H1 (cell line): Measurements from ENCODE around the gene HIVEP3. TPM values are rescaled to one million over a fixed set of nuclear protein-coding genes. Genes with fewer than 3 reads are reported as not detected.

Experiments used
- CTCF ChIA-PET: fragments of 300-600 bp; sonication (Branson Sonifier 250); formaldehyde crosslinking; loops from one replicate; lab custom pipeline; 2021; ENCODE audit not compliant: partially characterized antibody; lab: Charles Lee
- POLR2A ChIA-PET: fragments of 300-600 bp; sonication (Branson Sonifier 250); formaldehyde crosslinking; loops from one replicate; lab custom pipeline; 2021; ENCODE audit warnings: inconsistent platforms; ENCODE audit not compliant: partially characterized antibody; lab: Charles Lee
- DNase-seq, 2 experiments: peaks; one replicate each; pipeline versions ENCODE4 v3.0.0 to v3.0.0-alpha.2; 2010 to 2022; ENCODE audit warnings: low spot score in 2 of 2, low read depth in 1 of 2, mixed read lengths in 1 of 2
- FAIRE-seq: peaks from 2 replicates; lab custom pipeline; 2011; peaks lifted over from hg19 to GRCh38; lab: Jason Lieb, UNC
- H2AFZ ChIP-seq: 2 replicates; pipeline ENCODE4 v1.8.1; 2012; ENCODE audit warnings: low read length, inconsistent platforms
- H2AK5ac ChIP-seq: 2 replicates; pipeline ENCODE4 v1.6.1; 2013; ENCODE audit warnings: low read depth, low read length
- H2BK120ac ChIP-seq: replicated peaks from 2 replicates; pipeline ENCODE3; 2013; ENCODE audit warnings: low read depth, low read length, inconsistent platforms
- H2BK12ac ChIP-seq: 2 replicates; pipeline ENCODE4 v1.6.1; 2013; ENCODE audit warnings: low read depth, low read length
- H2BK15ac ChIP-seq: 2 replicates; pipeline ENCODE4 v1.6.1; 2013; ENCODE audit warnings: low read length
- H2BK20ac ChIP-seq: 2 replicates; pipeline ENCODE4 v1.6.1; 2013; ENCODE audit warnings: low read length
- H2BK5ac ChIP-seq: 2 replicates; pipeline ENCODE4 v1.6.1; 2013; ENCODE audit warnings: low read depth, low read length
- H3K14ac ChIP-seq: 2 replicates; pipeline ENCODE4 v1.6.1; 2013; ENCODE audit warnings: inconsistent platforms; ENCODE audit not compliant: insufficient read length
- H3K18ac ChIP-seq: 2 replicates; pipeline ENCODE4 v1.6.1; 2013; ENCODE audit warnings: low read length; ENCODE audit errors: extremely low read depth
- H3K23ac ChIP-seq: 2 replicates; pipeline ENCODE4 v1.6.1; 2013; ENCODE audit warnings: inconsistent platforms; ENCODE audit not compliant: insufficient read length
- H3K23me2 ChIP-seq: 2 replicates; pipeline ENCODE4 v1.6.1; 2013; ENCODE audit warnings: low read depth, low read length
- H3K27ac ChIP-seq: 2 replicates; pipeline ENCODE4 v1.6.1; 2011; ENCODE audit warnings: low read depth, low read length, inconsistent platforms
- H3K27me3 ChIP-seq, 4 experiments: replicated peaks in 1 of 4; 1 replicate in 1 of 4; 2 replicates in 3 of 4; pipeline versions ENCODE4 v1.6.1 to v1.8.1; 2011 to 2013; ENCODE audit warnings: low read length in 3 of 4, mild to moderate bottlenecking in 3 of 4, inconsistent platforms in 2 of 4, mixed read lengths in 2 of 4, moderate library complexity in 1 of 4; ENCODE audit not compliant: control insufficient read depth in 3 of 4, insufficient read depth in 3 of 4; ENCODE audit errors: extremely low read depth in 1 of 4
- H3K36me3 ChIP-seq, 4 experiments: 2 replicates each; pipeline versions ENCODE4 v1.6.1 to v1.8.1; 2011 to 2013; ENCODE audit warnings: mild to moderate bottlenecking in 4 of 4, low read length in 3 of 4, moderate library complexity in 2 of 4, control low read depth in 1 of 4, inconsistent platforms in 1 of 4; ENCODE audit not compliant: insufficient read depth in 4 of 4, control insufficient read depth in 2 of 4
- H3K4ac ChIP-seq: replicated peaks from 2 replicates; pipeline ENCODE3; 2013; ENCODE audit warnings: low read length, low read depth, mixed read lengths, inconsistent platforms; ENCODE audit not compliant: insufficient read length
- H3K4me1 ChIP-seq, 4 experiments: replicated peaks in 1 of 4; 1 replicate in 1 of 4; 2 replicates in 3 of 4; pipeline versions ENCODE4 v1.6.1 to v1.8.1; 2011 to 2013; ENCODE audit warnings: low read length in 3 of 4, inconsistent platforms in 2 of 4, mixed read lengths in 1 of 4; ENCODE audit not compliant: insufficient read depth in 4 of 4, control insufficient read depth in 3 of 4
- H3K4me2 ChIP-seq, 2 experiments: 2 replicates each; pipeline versions ENCODE4 v1.6.1 to v1.8.1; 2011 to 2013; ENCODE audit warnings: low read depth in 2 of 2, low read length in 2 of 2, control low read depth in 1 of 2, inconsistent platforms in 1 of 2, mild to moderate bottlenecking in 1 of 2; ENCODE audit not compliant: insufficient read depth in 1 of 2
- H3K4me3 ChIP-seq, 4 experiments: fragments of 200-600, 300-600 bp in 1 of 4; sonication (generic), shearing (Covaris generic), sonication (Bioruptor Twin) in 1 of 4; 2 replicates each; pipeline versions ENCODE4 v1.5.1 to v1.8.1; 2011 to 2016; ENCODE audit warnings: low read length in 4 of 4, low read depth in 3 of 4, control low read depth in 2 of 4, inconsistent platforms in 2 of 4, mild to moderate bottlenecking in 2 of 4, mixed read lengths in 1 of 4, moderate library complexity in 1 of 4; ENCODE audit not compliant: insufficient read depth in 2 of 4; ENCODE audit errors: extremely low read depth in 1 of 4
- H3K56ac ChIP-seq: replicated peaks from 2 replicates; pipeline ENCODE3; 2013; ENCODE audit warnings: low read depth, mild to moderate bottlenecking, mixed read lengths, low read length, inconsistent platforms; ENCODE audit not compliant: insufficient read length
- H3K79me1 ChIP-seq: 2 replicates; pipeline ENCODE4 v1.6.1; 2013; ENCODE audit warnings: low read depth, low read length, control low read depth
- H3K79me2 ChIP-seq, 2 experiments: 2 replicates each; pipeline versions ENCODE4 v1.6.1 to v1.8.1; 2012 to 2013; ENCODE audit warnings: low read length in 2 of 2, mild to moderate bottlenecking in 2 of 2, inconsistent platforms in 1 of 2; ENCODE audit not compliant: insufficient read depth in 2 of 2, control insufficient read depth in 1 of 2
- H3K9ac ChIP-seq, 4 experiments: replicated peaks in 1 of 4; 1 replicate in 1 of 4; 2 replicates in 3 of 4; pipeline versions ENCODE4 v1.6.1 to v1.8.1; 2011 to 2013; ENCODE audit warnings: low read depth in 3 of 4, low read length in 3 of 4, control low read depth in 2 of 4, mild to moderate bottlenecking in 2 of 4, moderate library complexity in 2 of 4, inconsistent platforms in 1 of 4; ENCODE audit errors: extremely low read depth in 1 of 4
- H3K9me3 ChIP-seq, 2 experiments: 2 replicates each; pipeline versions ENCODE4 v1.6.1 to v1.8.1; 2012 to 2013; ENCODE audit warnings: mild to moderate bottlenecking in 2 of 2, moderate library complexity in 2 of 2, control low read depth in 1 of 2, inconsistent platforms in 1 of 2, low read depth in 1 of 2, low read length in 1 of 2, mixed read lengths in 1 of 2; ENCODE audit not compliant: insufficient read depth in 2 of 2
- H4K20me1 ChIP-seq, 2 experiments: replicated peaks in 1 of 2; 2 replicates each; pipeline versions ENCODE3 to v1.8.1; 2011 to 2013; ENCODE audit warnings: inconsistent platforms in 2 of 2, low read length in 2 of 2, mild to moderate bottlenecking in 1 of 2; ENCODE audit not compliant: insufficient read depth in 2 of 2, control insufficient read depth in 1 of 2
- H4K5ac ChIP-seq: 2 replicates; pipeline ENCODE4 v1.6.1; 2013; ENCODE audit warnings: low read length, low read depth, mixed read lengths, inconsistent platforms; ENCODE audit not compliant: insufficient read length
- H4K8ac ChIP-seq: 2 replicates; pipeline ENCODE4 v1.8.0; 2013; ENCODE audit warnings: mild to moderate bottlenecking, moderate library complexity, low read length, inconsistent platforms; ENCODE audit not compliant: insufficient read depth; ENCODE audit errors: extremely low read depth
- H4K91ac ChIP-seq: replicated peaks from 2 replicates; pipeline ENCODE3; 2013; ENCODE audit warnings: low read length, mixed read lengths, inconsistent platforms; ENCODE audit not compliant: insufficient read length
- CBX5 ChIP-seq: fragments of 300-800, 300-1000 bp; sonication (generic); IDR thresholded peaks from 2 replicates; pipeline ENCODE4 v1.7.1; 2016; ENCODE audit warnings: antibody characterized with exemption, low read length, low read depth
- CREB1 ChIP-seq: IDR thresholded peaks from 2 replicates; pipeline ENCODE4 v1.6.1; 2012; ENCODE audit warnings: inconsistent platforms
- HDAC6 ChIP-seq: IDR thresholded peaks from one replicate; pipeline ENCODE4 v1.7.1; 2012; ENCODE audit warnings: low read depth, mild to moderate bottlenecking, inconsistent platforms, low read length, moderate library complexity
- JUN ChIP-seq: IDR thresholded peaks from 2 replicates; pipeline ENCODE4 v1.6.1; 2011; ENCODE audit warnings: low read depth, mild to moderate bottlenecking, improper control_type of control experiment, low read length
- KDM1A ChIP-seq: fragments of 200-600, 300-600 bp; sonication (generic); IDR thresholded peaks from 2 replicates; pipeline ENCODE4 v1.7.1; 2016; ENCODE audit warnings: mild to moderate bottlenecking, low read length, borderline replicate concordance
- KDM5A ChIP-seq: fragments of 200-600 bp; IDR thresholded peaks from 2 replicates; pipeline ENCODE4 v1.7.1; 2012; ENCODE audit warnings: mild to moderate bottlenecking, low read length, inconsistent platforms, mixed read lengths
- MAFK ChIP-seq: IDR thresholded peaks from 2 replicates; pipeline ENCODE4 v1.6.1; 2012; ENCODE audit warnings: low read depth, mild to moderate bottlenecking, improper control_type of control experiment, low read length
- TAF1 ChIP-seq: IDR thresholded peaks from 2 replicates; pipeline ENCODE4 v1.6.1; 2011; ENCODE audit warnings: mild to moderate bottlenecking, low read depth, low read length
- TCF12 ChIP-seq: IDR thresholded peaks from 2 replicates; pipeline ENCODE4 v1.6.1; 2011; ENCODE audit warnings: low read depth, mild to moderate bottlenecking, low read length
- WGBS, 2 experiments: shearing (Covaris generic) in 1 of 2; methylation state at CpG; one replicate each; pipeline versions ENCODE4 v1.1.6 to v1.1.7; 2013 to 2015; ENCODE audit warnings: low lambda C conversion rate in 2 of 2, mixed read lengths in 2 of 2, inconsistent platforms in 1 of 2, low coverage in 1 of 2, missing lambda C conversion rate in 1 of 2; ENCODE audit not compliant: insufficient replicate concordance in 2 of 2, insufficient coverage in 1 of 2, insufficient read length in 1 of 2; ENCODE audit errors: extremely low coverage in 1 of 2, missing lambda C conversion rate in 1 of 2; 5-methylcytosine and 5-hydroxymethylcytosine counted together
- polyA plus RNA-seq, 7 experiments: library from polyadenylated mRNA; depleted of rRNA in 3 of 7; stranded (reverse) in 5 of 7; unstranded in 2 of 7; fragments of >200 nt in 5 of 7; fragments of 200-250 nt in 2 of 7; gene quantifications; 1 replicate in 5 of 7; 2 replicates in 1 of 7; 4 replicates in 1 of 7; pipeline versions ENCODE4 v1.2.1 to v1.2.3, GENCODE V29; 2011 to 2013; ENCODE audit warnings: missing spikeins in 2 of 7, mixed read lengths in 2 of 7
- total RNA-seq: library from RNA; stranded (reverse); fragmentation: NEBNext Ultra II Directional; extraction: Animal tissue kit (Norgen Biotek cat#: 25700); gene quantifications from 2 replicates; pipeline ENCODE4 v1.2.1, GENCODE V29; 2021

The HIVEP3 gene
- total and polyA plus RNA-seq, 2 of the 8 experiments (the other 6 are each of a cell fraction or from before 2014, with no cell fraction given) = 0.24 to 0.69 TPM

DNA sequence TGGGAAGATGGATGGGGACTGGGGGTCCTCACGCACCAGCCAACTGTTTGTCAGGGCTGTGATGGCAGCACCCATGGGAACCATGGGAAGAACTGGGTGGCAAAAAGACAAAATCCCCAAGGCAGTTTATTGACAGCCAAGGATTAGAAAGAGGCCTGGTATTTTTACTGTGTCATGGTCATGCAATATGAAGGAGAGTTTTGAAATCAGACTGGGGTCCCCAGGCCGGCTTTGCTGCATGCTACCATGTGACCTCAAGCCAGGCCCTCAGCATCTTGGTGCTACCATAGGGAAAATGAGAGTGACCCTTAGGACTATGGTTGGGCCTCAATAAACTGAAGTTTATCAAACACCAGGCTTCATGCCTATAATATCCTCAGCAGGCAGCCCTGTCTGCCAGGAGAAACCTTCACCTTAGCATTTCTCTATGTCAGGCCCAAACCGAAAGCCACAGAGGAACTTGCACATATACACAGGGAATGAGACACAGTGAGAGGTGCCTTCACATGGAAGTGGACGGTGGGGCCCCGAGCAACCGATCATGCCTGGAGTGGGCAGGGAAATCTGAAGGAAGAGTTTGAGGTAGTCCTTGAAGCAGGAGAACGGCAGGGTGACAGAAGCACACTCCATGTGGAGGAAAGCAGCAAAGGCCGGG is 203.2 kb downstream of the HIVEP3 start:
- Histone ChIP-seq H3K23me2 (no peaks in the 10 kb centered on the region), H2AK5ac (no peak overlapping the region), H2BK120ac (no peak overlapping the region), H3K18ac (no peak overlapping the region), H3K23ac (no peak overlapping the region), H3K79me2 (no peaks in the 10 kb centered on the region), H2BK20ac (no peak overlapping the region), H3K4me1 (peaks cover 0 to 7% (median 3%) of the 10 kb centered on the region in 4 experiments; a peak in 4 of 7 replicates), H3K4me3 (no peak overlapping the region), H3K27ac (no peak overlapping the region), H3K9me3 (no peaks in the 10 kb centered on the region), H2BK15ac (no peak overlapping the region), H2AFZ (no peak overlapping the region), H4K8ac (no peak overlapping the region), H3K79me1 (no peaks in the 10 kb centered on the region), H3K9ac (no peak overlapping the region), H3K4ac (no peak overlapping the region), H3K56ac (no peak overlapping the region), H4K91ac (no peak overlapping the region), H3K4me2 (no peak overlapping the region), H2BK12ac (no peak overlapping the region), H3K27me3 (no peaks in the 10 kb centered on the region; a peak in 1 of 7 replicates), H3K36me3 (no peaks in the 10 kb centered on the region), H2BK5ac (no peak overlapping the region), H3K14ac (no peak overlapping the region), H4K5ac (no peak overlapping the region), H4K20me1 (no peaks in the 10 kb centered on the region)
- TF ChIP-seq KDM1A (no peak), CREB1 (no peak), JUN (no peak), MAFK (no peak), TCF12 (no peak), CBX5 (no peak), TAF1 (no peak), KDM5A (no peak), HDAC6 (no peak)
- 94% methylated on average over 7 of the region's 8 CpGs; no CpG with 5 or more reads in 1 of the 2 experiments for WGBS, 2 experiments
- CTCF ChIA-PET = interaction anchor here (0.5 to 1.6 kb wide), 2 partner anchors 59 to 64 kb away, joined by 3 read pairs; no protein-coding TSS in a partner anchor
- no peak for DNase-seq
- POLR2A ChIA-PET = no interaction called here
- FAIRE-seq = no peak
